Thymus (tissue), 11 donors: ENCODE data around the gene ZNF324. TPM values are rescaled to one million over a fixed set of nuclear protein-coding genes. Genes with fewer than 3 reads are reported as not detected.
"Not testable (repeated sequence)": the region's sequence is repeated elsewhere in the genome, so short reads cannot be mapped to it uniquely, and the experiment has no call there.

Experiments used
- DNase-seq, 9 donors: peaks; one replicate each; pipeline ENCODE4 v3.0.0-alpha.2; 2013; ENCODE audit warnings: low spot score in 9 of 9, low read depth in 6 of 9, missing footprints in 1 of 9
- H3K27ac ChIP-seq, 2 donors: one replicate each; pipeline ENCODE4 v1.5.1; 2013; ENCODE audit warnings: control low read depth in 1 of 2, low read depth in 1 of 2, low read length in 1 of 2, mild to moderate bottlenecking in 1 of 2, moderate library complexity in 1 of 2
- H3K27me3 ChIP-seq, 2 donors: one replicate each; pipeline ENCODE4 v1.5.1; 2013; ENCODE audit warnings: low read length in 1 of 2; ENCODE audit not compliant: control insufficient read depth in 2 of 2, insufficient read depth in 1 of 2
- H3K36me3 ChIP-seq, 2 donors: one replicate each; pipeline ENCODE4 v1.5.1; 2013; ENCODE audit warnings: low read length in 1 of 2, mild to moderate bottlenecking in 1 of 2, moderate library complexity in 1 of 2; ENCODE audit not compliant: control insufficient read depth in 2 of 2, insufficient read depth in 2 of 2
- H3K4me1 ChIP-seq, 2 donors: one replicate each; pipeline ENCODE4 v1.5.1; 2013; ENCODE audit warnings: low read length in 2 of 2; ENCODE audit not compliant: control insufficient read depth in 2 of 2, insufficient read depth in 2 of 2
- H3K4me3 ChIP-seq, 2 donors: one replicate each; pipeline ENCODE4 v1.5.1; 2013; ENCODE audit warnings: low read length in 2 of 2, control low read depth in 1 of 2, mild to moderate bottlenecking in 1 of 2
- H3K9me3 ChIP-seq, 2 donors: one replicate each; pipeline ENCODE4 v1.5.1; 2013; ENCODE audit warnings: low read length in 1 of 2, mild to moderate bottlenecking in 1 of 2; ENCODE audit not compliant: control insufficient read depth in 2 of 2, insufficient read depth in 1 of 2
- WGBS: extraction: QIAGEN DNeasy Blood & Tissue Kit; methylation state at CpG from one replicate; pipeline ENCODE4 v1.1.7; 2013; 5-methylcytosine and 5-hydroxymethylcytosine counted together
- polyA plus RNA-seq: library from polyadenylated mRNA; stranded (reverse); fragments of 200-250 nt; gene quantifications from one replicate; pipeline ENCODE4 v1.2.3, GENCODE V29; 2013
- total RNA-seq: library from RNA; stranded (reverse); fragments of 120-200 nt; gene quantifications from one replicate; pipeline ENCODE4 v1.2.4, GENCODE V29; 2013
- donor health status: healthy.

Gene ZNF324
- total and polyA plus RNA-seq, 2 donors = 5.6 to 10.9 TPM

DNA sequence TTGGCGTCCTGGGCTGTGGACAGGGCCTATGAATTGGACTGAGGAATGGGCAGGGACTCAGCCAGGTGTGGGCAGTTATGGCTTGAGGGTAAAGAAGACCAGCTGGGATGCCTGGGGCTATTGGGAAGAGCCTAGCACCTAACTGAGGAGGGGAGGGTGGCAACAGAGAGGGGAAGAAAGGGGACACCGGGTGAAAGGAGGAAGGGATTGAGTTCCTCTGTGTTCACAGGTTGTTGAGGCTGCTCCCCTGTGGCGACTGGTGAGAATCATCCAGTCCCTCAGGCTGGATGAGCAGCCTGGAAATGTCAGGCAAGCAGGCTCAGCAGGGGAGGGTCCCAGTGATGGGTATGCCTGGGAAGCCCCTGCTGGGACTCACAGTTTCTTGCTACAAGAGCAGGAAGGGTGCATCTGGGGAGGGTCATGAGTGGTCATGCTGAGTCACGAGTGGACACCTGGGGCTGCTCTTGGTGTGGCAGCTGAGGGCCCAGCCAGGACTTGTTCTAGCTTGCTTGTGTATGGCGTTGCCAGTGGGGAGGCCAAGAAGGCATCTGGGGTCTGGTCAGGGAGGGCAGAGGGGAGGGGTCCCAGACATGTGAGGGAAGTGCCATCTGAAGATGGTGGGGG lies 1.4 kb downstream of the ZNF324 start:
- Histone ChIP-seq H3K4me3 (no peak overlapping the region), H3K27me3 (peaks cover 7 to 14% of the 10 kb centered on the region in 2 donors), H3K36me3 (peaks cover 27 to 34% of the 10 kb centered on the region in 2 donors), H3K27ac (no peak overlapping the region), H3K4me1 (peaks cover 0 to 14% of the 10 kb centered on the region in 2 donors), H3K9me3 (no peaks in the 10 kb centered on the region)
- 79% methylated on average over 5 of the region's 5 CpGs for whole genome bisulfite sequencing
- no peak for DNase-seq

DNA sequence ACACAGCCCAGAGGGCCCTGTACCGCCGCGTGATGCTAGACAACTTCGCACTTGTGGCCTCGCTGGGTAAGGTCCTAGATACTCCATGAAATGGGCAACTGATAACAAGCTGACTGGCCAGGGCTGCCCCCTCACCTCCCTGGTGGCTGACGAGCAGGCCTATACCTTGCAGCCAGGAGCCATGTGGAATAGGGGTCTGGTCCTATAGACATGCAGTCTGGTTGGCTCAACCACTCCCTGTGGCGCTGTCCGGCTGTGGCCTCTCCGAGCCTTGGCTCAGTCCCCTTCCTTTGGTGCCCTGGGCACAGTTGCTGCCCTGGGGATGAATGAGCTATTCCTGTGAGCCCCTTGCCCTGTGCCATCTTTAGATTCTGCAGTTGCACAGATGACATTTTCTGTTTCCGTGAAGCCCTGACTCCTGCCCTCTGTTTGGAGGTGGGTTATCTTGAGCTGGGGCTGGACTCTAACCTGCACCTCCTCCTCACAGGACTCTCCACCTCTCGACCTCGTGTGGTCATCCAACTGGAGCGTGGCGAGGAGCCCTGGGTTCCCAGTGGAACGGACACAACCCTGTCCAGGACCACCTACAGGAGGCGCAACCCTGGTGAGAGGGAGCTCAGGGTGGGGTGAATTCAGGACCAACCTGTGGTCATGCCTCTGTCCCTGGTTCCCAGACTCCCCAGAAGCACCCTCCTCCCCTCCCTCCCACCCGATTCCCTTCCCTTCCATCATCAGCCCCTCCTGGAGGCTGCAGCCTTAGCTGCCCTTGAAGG lies 2.5 kb downstream of the ZNF324 start:
- Histone ChIP-seq H3K36me3 (peaks cover 30 to 42% of the 10 kb centered on the region in 2 donors), H3K4me1 (peaks cover 0 to 14% of the 10 kb centered on the region in 2 donors), H3K4me3 (no peak overlapping the region), H3K9me3 (no peaks in the 10 kb centered on the region), H3K27me3 (peaks cover 7 to 14% of the 10 kb centered on the region in 2 donors), H3K27ac (no peak overlapping the region)
- WGBS = 98% methylated on average over 17 of the region's 17 CpGs
- DNase-seq = no peak

DNA sequence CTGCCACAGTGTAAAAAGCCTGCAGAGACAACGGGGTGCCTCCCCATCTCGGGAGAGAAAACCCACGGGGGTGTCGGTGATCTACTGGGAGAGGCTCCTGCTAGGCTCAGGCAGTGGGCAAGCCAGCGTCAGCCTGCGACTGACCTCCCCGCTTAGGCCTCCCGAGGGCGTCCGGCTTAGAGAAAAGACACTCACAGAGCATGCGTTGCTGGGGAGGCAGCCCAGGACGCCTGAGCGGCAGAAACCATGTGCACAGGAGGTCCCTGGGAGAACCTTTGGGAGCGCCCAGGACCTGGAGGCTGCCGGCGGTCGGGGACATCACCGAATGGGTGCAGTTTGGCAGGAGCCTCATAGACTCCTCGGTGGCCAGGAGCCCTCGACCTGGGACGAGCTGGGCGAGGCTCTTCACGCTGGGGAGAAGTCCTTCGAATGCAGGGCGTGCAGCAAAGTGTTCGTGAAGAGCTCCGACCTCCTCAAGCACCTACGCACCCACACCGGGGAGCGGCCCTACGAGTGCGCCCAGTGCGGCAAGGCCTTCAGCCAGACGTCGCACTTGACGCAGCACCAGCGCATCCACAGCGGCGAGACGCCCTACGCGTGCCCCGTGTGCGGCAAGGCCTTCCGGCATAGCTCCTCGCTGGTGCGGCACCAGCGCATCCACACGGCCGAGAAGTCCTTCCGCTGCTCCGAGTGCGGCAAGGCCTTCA lies 4.1 kb downstream of the ZNF324 start:
- H3K9me3 ChIP-seq, H3K4me3 ChIP-seq, DNase-seq, H3K27me3 ChIP-seq, H3K27ac ChIP-seq: not testable (repeated sequence)
- Histone ChIP-seq H3K36me3 (peaks cover 30 to 42% of the 10 kb centered on the region in 2 donors), H3K4me1 (peaks cover 7 to 22% of the 10 kb centered on the region in 2 donors)
- 98% methylated on average over 35 of the region's 53 CpGs for WGBS

DNA sequence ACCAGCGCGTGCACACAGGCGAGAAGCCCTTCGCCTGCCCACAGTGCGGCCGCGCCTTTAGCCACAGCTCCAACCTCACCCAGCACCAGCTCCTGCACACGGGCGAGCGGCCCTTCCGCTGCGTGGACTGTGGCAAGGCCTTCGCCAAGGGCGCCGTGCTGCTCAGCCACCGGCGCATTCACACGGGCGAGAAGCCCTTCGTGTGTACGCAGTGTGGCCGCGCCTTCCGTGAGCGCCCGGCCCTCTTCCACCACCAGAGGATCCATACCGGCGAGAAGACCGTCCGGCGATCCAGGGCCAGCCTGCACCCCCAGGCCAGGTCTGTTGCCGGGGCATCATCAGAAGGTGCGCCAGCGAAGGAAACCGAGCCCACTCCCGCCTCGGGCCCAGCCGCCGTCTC lies 4.9 kb downstream of the ZNF324 start:
- H3K4me1 ChIP-seq = peaks cover 9 to 23% of the 10 kb centered on the region in 2 donors
- 97% methylated on average over 39 of the region's 39 CpGs for WGBS
- no peak overlapping the region for H3K4me3 ChIP-seq
- peaks cover 30 to 42% of the 10 kb centered on the region in 2 donors for H3K36me3 ChIP-seq
- no peak for DNase-seq
- no peak overlapping the region for H3K27ac ChIP-seq
- no peaks in the 10 kb centered on the region for H3K27me3 ChIP-seq
- H3K9me3 ChIP-seq = no peaks in the 10 kb centered on the region

DNA sequence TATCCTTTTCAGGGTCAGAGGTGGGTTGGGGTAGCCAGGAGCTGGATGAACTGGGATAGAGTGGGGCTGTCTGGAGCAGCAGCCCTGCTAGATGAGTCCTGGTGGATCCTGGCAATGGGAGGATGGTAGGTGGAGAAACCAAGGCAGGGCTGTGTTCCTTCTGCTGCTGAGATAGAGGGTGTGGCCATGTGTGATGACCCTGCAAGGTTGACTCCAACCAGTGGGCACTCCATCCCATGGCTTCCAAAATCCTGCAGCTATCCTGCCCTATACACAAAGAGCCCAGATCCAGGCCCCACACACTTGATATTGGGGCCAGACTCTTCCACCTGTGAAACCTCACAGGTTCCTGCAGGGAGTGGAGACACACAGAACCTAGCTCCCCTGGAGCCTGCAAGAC lies 6.9 kb downstream of the ZNF324 start:
- Histone ChIP-seq H3K27me3 (no peaks in the 10 kb centered on the region), H3K36me3 (peaks cover 30 to 42% of the 10 kb centered on the region in 2 donors), H3K9me3 (no peaks in the 10 kb centered on the region), H3K27ac (no peak overlapping the region), H3K4me3 (no peak overlapping the region), H3K4me1 (peaks cover 14 to 20% of the 10 kb centered on the region in 2 donors)
- DNase-seq = no peak

DNA sequence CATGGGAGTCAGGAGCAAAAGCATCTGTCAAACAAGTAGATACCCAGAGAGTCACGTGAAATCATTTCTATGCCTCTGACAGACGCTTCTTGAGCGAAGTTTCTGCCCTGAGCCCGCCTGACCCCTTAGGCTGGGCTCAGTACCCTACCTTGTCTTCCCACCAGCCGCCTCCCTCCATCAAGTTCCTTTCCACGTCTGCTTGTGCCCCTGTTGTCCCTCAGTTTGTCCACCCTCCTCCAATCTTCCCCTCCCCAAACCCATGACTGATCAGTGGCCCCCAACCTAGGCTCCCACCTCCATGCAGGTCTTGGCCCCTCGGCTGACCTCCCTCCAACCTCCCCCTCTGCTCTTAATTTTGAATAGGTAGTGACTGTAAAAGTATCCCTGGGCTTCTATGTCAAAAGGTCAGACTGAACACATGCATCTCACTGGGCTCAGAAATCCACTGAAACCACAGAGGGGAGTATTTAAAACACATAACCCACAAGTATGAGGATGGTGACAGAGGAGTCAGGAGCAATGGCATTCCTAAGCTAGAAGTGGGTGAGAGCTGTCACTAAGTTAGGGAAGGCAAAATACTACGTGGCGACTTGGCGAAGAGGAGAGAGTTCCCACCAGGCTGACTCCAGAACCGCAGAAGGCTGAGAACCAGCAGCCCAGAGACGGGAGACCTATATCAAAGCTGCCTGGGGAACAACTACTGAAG lies 7.6 kb downstream of the ZNF324 start:
- Histone ChIP-seq H3K27me3 (no peaks in the 10 kb centered on the region), H3K27ac (no peak overlapping the region), H3K4me3 (no peak overlapping the region), H3K36me3 (peaks cover 27 to 41% of the 10 kb centered on the region in 2 donors), H3K9me3 (no peaks in the 10 kb centered on the region), H3K4me1 (peaks cover 14 to 20% of the 10 kb centered on the region in 2 donors)
- DNase-seq = no peak
- 96% methylated on average over 12 of the region's 12 CpGs for WGBS

DNA sequence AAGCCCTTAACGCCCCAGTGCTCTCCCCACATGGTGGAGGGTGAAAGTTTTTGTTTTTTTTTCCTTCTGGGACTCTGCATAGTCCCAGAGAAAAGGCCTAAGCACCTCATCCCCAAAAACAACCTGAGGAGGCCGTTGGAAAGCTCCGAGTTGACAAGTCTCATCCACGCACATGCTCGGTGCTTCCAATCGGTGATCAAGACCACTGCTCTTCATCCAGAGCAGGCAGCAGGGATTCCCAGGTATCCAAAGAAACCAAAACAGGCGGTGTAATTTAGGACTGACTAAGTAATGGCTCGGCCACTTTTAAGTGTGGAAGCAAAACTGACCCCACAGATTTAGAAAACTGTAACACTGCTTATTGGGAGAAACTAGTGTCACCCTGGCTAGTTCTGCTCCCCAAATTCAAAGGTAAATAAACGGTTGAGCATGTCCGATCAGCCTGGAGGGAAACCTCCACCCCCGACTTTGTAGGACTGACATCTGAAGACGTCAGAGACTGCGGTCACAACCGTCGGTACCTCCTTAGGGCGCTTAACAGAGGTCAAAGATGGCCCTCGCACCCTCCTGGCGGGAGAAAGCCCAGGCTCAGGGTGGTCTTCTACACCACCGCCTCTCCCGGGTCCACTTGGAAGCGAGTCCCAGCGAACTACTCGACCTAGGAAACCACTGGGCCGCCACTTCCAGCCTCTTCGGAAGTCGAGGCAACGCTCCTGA lies 8.3 kb downstream of the ZNF324 start:
- peaks cover 26 to 35% of the 10 kb centered on the region in 2 donors for H3K36me3 ChIP-seq
- peak overlapping the region; percentile 99 for H3K27ac ChIP-seq
- no peaks in the 10 kb centered on the region for H3K9me3 ChIP-seq
- WGBS = 30% methylated on average over 27 of the region's 27 CpGs
- DNase-seq = no peak
- peak overlapping the region; percentile 63 to 64 for H3K4me3 ChIP-seq
- H3K4me1 ChIP-seq = peaks cover 14 to 20% of the 10 kb centered on the region in 2 donors
- no peaks in the 10 kb centered on the region for H3K27me3 ChIP-seq

DNA sequence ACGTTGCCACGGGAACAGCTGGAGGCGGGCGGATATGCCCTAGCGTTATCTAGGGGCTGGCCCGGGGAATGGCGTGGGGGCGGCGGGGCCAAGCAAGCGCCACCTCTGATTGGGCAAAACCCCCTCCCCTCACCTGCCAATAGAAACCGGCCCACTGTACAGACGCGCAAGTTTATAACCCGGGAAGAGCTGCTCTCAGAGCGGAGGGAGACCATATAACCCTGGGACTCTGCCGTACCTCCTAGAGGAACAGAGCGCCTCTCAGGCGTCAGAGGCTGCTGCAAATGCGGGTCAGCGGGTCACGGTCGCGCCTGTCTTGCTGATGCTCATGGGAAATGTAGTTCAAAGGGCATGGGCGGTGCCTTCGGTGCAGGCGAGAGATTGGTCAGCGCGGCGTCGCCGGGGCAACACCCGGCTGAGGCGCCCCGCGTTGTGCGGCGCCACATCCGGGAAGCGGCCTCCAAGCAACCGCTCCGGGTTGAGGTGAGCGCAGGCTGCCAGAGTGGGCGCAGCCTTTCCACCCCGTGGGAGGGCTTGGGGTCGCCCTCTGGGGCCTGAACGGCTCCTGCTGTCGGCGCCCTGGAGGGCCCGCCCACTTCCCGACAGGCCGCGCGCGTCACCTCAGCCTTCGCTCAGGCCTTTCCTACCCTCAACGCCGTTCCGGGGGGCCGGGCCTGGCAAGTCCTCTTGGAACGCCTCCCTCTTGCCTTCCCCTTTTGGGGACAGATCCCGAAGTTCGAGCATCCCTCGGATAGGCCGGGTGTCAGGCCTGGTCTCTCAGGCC lies 9.0 kb downstream of the ZNF324 start, which contains the start of gene ZNF446:
TSS of gene ZNF446 (plus strand) at position 639 of the 784 bp plus-strand sequence. CDS start 867 bp downstream, outside the sequence.
- Histone ChIP-seq H3K27ac (peak within 1 kb of the TSS; percentile 99), H3K9me3 (no peaks in the 10 kb centered on the region), H3K4me3 (peak within 1 kb of the TSS; percentile 63 to 64), H3K4me1 (peaks cover 14 to 20% of the 10 kb centered on the region in 2 donors), H3K36me3 (peaks cover 23 to 35% of the 10 kb centered on the region in 2 donors), H3K27me3 (no peaks in the 10 kb centered on the region)
- under 1% methylated on average over 64 of the region's 64 CpGs for WGBS
- DNase-seq = peak; percentile 98 to 99 (median 99)
